GM19035 (cell line): ENCODE results near the gene IKZF4.

Experiments
- ATAC-seq: cut with Tn5 transposase; IDR thresholded peaks from one replicate; pipeline ENCODE4 v1.9.1; 2021; ENCODE audit not compliant: unreplicated experiment

Gene IKZF4

DNA sequence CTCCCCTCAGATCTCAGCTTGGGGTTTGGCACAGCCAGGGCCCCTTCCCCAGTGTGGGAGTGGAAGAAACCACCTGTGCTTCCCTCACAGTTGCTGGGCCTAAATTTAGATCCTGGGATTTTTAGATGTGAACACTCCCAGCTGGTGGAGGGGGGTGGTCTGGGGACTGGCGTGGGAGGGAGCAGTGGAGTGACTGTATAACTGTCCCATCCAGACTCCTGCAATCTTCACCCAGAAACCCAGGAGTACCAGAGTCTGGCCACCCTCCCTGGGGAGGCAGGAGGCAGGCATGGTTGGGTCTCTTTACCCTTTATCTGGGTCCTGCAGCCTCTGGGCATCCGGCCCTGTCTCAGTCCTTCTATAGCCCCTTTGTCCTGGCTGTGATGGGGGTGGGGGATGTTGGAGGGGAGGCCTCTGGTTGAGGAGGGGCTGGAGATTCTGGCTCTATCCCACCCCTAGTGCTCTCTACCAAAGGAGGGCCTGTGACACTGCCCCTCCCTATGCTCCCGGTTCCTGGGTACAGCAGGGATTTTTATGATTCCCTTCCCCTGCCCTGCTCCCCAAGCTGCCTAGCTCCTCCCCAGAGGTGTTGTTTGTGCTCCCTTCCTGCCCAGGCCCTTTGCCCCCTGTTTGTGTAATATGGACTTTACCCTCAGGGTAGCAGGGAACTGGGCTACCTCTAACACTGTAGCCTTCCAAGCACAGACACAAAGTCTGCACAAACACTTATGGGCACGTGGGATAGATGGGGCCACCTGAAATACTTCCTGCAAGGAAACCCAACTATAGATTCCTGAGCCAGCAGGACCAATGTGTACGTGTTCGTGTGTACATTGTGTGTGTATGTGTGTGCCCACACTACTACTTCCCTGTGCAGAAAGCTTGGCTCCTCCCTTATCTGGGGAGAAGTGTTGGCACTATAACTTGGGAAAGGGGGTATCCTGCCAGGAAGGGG, 60.8 kb downstream of the IKZF4 start:
- ATAC-seq, result no peak

GRCh38 chr12:56082382-56082781, 61.5 kb downstream of the IKZF4 start:
- ATAC-seq, result no peak

DNA sequence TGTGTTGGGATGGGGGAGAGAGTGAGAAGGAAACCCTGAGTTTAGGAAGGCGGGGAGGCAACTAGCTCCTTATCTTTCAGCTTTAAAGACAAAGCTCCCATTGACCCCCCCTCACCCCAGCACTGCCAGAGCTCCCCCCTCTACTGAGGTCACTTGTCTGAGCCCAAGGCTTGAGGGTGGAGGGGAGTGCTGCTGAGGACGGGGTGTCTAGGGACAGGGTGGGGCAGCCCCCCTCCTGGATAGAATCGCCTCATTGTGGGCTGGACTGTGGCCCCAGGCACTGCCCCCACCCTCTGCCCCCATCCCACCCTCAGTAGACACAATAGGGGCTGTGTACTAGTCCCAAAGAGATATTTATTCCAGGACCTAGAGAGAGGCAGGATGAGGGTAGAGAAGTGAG, 62.1 kb downstream of the IKZF4 start:
- no peak for ATAC-seq

- ATAC-seq, result no peak
Observed at GRCh38 chr12:56084958-56085543, 64.2 kb downstream of the IKZF4 start.

DNA sequence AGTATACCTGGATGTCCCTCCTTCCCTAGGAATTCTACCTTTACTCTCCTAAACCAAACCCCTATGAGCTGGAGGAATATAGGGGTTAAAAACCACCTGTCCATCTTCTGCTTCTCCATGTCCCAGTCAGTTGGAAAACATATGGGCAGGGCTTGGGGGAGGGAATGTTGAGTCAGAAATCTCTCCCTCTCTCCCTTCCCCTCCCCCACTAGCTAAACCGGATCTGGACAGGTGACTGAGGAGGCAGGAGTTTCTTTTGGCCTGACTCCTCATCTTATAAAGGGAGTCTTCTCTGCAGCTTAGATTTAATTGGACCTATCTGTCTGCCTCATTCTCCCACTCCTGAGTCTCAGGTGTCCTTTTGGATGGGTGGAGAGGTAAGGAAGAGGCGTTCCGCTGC, 65.3 kb downstream of the IKZF4 start:
- ATAC-seq, result no peak

DNA sequence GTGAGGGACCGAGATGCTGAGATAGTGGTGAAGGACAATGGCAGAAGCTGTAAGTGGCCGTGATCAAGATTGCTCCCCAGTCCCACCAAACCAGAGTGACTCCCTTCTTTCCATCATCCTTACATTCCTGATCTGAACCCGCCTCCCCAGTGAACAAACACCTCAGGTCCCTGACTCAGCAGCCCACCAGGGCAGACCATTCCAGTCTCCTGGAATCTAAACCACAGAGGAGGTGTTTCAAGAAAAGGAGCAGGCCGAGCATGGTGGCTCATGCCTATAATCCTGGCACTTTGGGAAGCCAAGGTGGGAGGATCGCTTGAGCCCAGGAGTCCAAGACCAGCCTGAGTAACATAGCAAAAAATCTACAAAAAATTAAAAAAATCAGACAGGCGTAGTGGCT, 65.8 kb downstream of the IKZF4 start:
- ATAC-seq, result no peak

- ATAC-seq, result no peak
Observed at GRCh38 chr12:56087220-56087619, 66.4 kb downstream of the IKZF4 start.
